Measurements from ENCODE around the gene PLN.

PLN gene

DNA sequence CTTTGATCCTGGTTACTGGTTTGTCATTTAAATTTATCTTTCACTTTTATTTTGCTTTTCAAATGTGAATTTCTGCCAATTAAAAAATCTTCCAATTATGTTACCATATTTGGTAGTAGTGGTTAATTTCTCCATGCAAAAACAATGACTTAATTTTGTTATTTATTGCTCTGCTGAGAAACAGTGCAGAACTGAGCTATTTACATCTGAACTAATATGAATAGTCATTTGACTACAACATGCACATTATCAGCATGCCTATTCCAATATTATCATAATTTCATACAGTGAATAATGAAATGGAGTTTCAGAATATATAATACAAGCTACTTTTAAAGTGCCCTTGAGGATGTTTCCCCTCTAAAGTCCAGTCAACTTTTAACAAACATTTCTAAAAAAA is 517 bp downstream of the PLN start:
- DNase-seq (no peak), ATAC-seq (replicated peaks) (no peak)
- no peaks in the 10 kb centered on the region for H3K36me3 Mint-ChIP-seq (ENCODE audit: insufficient read depth)
- H3K9me3 Mint-ChIP-seq, result no peaks in the 10 kb centered on the region
- no peak overlapping the region for H3K27ac Mint-ChIP-seq
- H3K4me3 Mint-ChIP-seq, result no peak overlapping the region
- H3K4me1 Mint-ChIP-seq (ENCODE audit: low read depth in 2 of 2), result peaks cover 9 to 32% of the 10 kb centered on the region in 2 donors
- H3K27me3 Mint-ChIP-seq, result no peaks in the 10 kb centered on the region

- peaks cover 3% of the 10 kb centered on the region for H3K36me3 Mint-ChIP-seq (ENCODE audit: insufficient read depth)
- DNase-seq, result peak; percentile 10 to 26 (median 11)
- H3K4me1 Mint-ChIP-seq (ENCODE audit: low read depth in 2 of 2), result peaks cover 7 to 26% of the 10 kb centered on the region in 2 donors
- peak; percentile 87 for ATAC-seq (replicated peaks)
- no peaks in the 10 kb centered on the region for H3K9me3 Mint-ChIP-seq
- no peaks in the 10 kb centered on the region for H3K27me3 Mint-ChIP-seq
- H3K4me3 Mint-ChIP-seq, result no peak overlapping the region
- H3K27ac Mint-ChIP-seq, result peak overlapping the region; percentile 5 to 49
Measured at GRCh38 chr6:118551063-118552053, 3.3 kb downstream of the PLN start.

GRCh38 chr6:118553132-118553531 is 5.0 kb downstream of the PLN start:
- no peak for ATAC-seq (replicated peaks)
- H3K27ac Mint-ChIP-seq, result peak overlapping the region; percentile 37 to 49
- H3K4me1 Mint-ChIP-seq (ENCODE audit: low read depth in 2 of 2), result peaks cover 12 to 30% of the 10 kb centered on the region in 2 donors
- H3K4me3 Mint-ChIP-seq, result no peak overlapping the region
- DNase-seq, result no peak
- peaks cover 4% of the 10 kb centered on the region for H3K36me3 Mint-ChIP-seq (ENCODE audit: insufficient read depth)
- H3K27me3 Mint-ChIP-seq, result no peaks in the 10 kb centered on the region
- H3K9me3 Mint-ChIP-seq, result no peaks in the 10 kb centered on the region

- no peak overlapping the region for H3K4me3 Mint-ChIP-seq
- DNase-seq, result no peak
- H3K9me3 Mint-ChIP-seq, result no peaks in the 10 kb centered on the region
- H3K4me1 Mint-ChIP-seq (ENCODE audit: low read depth in 2 of 2), result peaks cover 19 to 38% of the 10 kb centered on the region in 2 donors
- peaks cover 12% of the 10 kb centered on the region for H3K36me3 Mint-ChIP-seq (ENCODE audit: insufficient read depth)
- no peaks in the 10 kb centered on the region for H3K27me3 Mint-ChIP-seq
- ATAC-seq (replicated peaks), result no peak
- H3K27ac Mint-ChIP-seq, result peak overlapping the region in 1 of 2 donors; percentile 68
Measured at GRCh38 chr6:118554698-118555097, 6.6 kb downstream of the PLN start.

DNA sequence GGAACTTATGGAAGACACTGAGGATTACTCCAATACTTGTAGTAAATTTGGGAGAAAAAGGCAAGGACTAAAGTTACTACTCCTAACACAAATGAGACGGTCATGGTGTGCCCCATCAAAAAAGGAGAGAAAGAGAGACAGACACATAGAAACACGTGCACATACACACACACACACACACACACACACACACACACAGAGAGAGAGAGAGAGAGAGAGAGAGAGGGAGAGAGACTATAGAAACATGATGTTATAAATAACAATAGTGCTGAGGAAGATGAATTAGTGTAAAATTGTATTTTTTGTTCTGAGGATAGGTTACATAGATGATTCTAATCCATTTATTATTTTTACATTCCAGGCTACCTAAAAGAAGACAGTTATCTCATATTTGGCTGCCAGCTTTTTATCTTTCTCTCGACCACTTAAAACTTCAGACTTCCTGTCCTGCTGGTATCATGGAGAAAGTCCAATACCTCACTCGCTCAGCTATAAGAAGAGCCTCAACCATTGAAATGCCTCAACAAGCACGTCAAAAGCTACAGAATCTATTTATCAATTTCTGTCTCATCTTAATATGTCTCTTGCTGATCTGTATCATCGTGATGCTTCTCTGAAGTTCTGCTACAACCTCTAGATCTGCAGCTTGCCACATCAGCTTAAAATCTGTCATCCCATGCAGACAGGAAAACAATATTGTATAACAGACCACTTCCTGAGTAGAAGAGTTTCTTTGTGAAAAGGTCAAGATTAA is 10.5 kb downstream of the PLN start:
- Mint-ChIP-seq H3K4me1 (ENCODE audit: low read depth in 2 of 2) (peaks cover 16 to 35% of the 10 kb centered on the region in 2 donors), H3K4me3 (peak overlapping the region; percentile 65 to 71), H3K27me3 (no peaks in the 10 kb centered on the region), H3K36me3 (ENCODE audit: insufficient read depth) (peaks cover 16% of the 10 kb centered on the region), H3K9me3 (no peaks in the 10 kb centered on the region), H3K27ac (peak overlapping the region; percentile 94 to 96)
- ATAC-seq (replicated peaks) (peak; percentile 97), DNase-seq (peak; percentile 11 to 23 (median 20))

DNA sequence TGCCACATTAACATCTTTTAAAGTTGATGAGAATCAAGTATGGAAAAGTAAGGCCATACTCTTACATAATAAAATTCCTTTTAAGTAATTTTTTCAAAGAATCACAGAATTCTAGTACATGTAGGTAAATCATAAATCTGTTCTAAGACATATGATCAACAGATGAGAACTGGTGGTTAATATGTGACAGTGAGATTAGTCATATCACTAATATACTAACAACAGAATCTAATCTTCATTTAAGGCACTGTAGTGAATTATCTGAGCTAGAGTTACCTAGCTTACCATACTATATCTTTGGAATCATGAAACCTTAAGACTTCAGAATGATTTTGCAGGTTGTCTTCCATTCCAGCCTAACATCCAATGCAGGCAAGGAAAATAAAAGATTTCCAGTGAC is 11.6 kb downstream of the PLN start:
- no peak for ATAC-seq (replicated peaks)

DNA sequence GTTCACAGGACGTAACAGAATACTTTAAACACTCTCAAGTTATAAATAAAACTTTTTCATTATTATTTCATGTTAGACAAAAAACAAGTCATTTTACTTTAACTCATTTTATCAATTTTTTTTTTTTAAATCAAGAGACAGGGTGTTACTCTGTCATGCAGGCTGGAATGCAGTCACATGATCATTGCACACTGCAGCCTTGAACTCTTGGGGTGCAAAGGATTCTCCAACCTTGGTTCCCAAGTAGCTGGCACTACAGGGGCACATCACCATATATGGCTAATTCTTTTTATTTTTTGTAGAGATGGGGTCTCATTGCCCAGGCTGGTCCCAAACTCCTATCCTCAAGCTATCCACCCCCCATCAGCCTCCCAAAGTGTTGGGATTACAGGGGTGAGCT is 14.2 kb downstream of the PLN start:
- no peak for ATAC-seq (replicated peaks)
- DNase-seq, result no peak
- peaks cover 19 to 31% of the 10 kb centered on the region in 2 donors for H3K4me1 Mint-ChIP-seq (ENCODE audit: low read depth in 2 of 2)
- H3K27me3 Mint-ChIP-seq, result no peaks in the 10 kb centered on the region
- H3K9me3 Mint-ChIP-seq, result no peaks in the 10 kb centered on the region
- peaks cover 13% of the 10 kb centered on the region for H3K36me3 Mint-ChIP-seq (ENCODE audit: insufficient read depth)
- H3K27ac Mint-ChIP-seq, result peak overlapping the region in 1 of 2 donors; percentile 14
- no peak overlapping the region for H3K4me3 Mint-ChIP-seq

More for the DNA sequence above, 11.6 kb downstream of the PLN start:
- no peak for DNase-seq
- peak overlapping the region in 1 of 2 donors; percentile 71 for H3K4me3 Mint-ChIP-seq
- no peaks in the 10 kb centered on the region for H3K9me3 Mint-ChIP-seq
- peak overlapping the region; percentile 94 to 96 for H3K27ac Mint-ChIP-seq
- H3K4me1 Mint-ChIP-seq (ENCODE audit: low read depth in 2 of 2), result peaks cover 16 to 32% of the 10 kb centered on the region in 2 donors
- H3K27me3 Mint-ChIP-seq, result no peaks in the 10 kb centered on the region
- H3K36me3 Mint-ChIP-seq (ENCODE audit: insufficient read depth), result peaks cover 16% of the 10 kb centered on the region

DNA sequence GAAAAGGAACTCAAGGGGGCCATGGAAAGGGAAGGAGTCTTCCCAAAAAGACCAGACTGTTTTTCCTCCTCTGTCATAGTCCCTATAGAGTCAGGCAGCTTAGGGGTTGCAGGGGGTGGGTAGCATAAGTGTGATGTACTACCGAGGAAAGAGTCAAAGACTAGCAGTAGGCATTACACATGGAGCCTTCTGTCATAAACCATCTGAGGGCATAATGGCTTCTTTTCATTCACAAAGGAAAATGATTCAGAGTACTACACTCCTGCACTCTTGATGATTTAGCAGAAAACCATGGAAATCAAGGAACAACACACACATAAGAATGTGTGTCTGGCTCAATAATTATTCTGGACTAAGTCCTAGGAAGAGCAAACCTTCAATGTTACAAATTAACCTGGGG is 14.9 kb downstream of the PLN start:
- ATAC-seq (replicated peaks) (no peak), DNase-seq (no peak)
- peaks cover 13 to 25% of the 10 kb centered on the region in 2 donors for H3K4me1 Mint-ChIP-seq (ENCODE audit: low read depth in 2 of 2)
- H3K4me3 Mint-ChIP-seq, result no peak overlapping the region
- H3K27me3 Mint-ChIP-seq, result no peaks in the 10 kb centered on the region
- H3K36me3 Mint-ChIP-seq (ENCODE audit: insufficient read depth), result peaks cover 13% of the 10 kb centered on the region
- peak overlapping the region in 1 of 2 donors; percentile 14 for H3K27ac Mint-ChIP-seq
- H3K9me3 Mint-ChIP-seq, result no peaks in the 10 kb centered on the region

DNA sequence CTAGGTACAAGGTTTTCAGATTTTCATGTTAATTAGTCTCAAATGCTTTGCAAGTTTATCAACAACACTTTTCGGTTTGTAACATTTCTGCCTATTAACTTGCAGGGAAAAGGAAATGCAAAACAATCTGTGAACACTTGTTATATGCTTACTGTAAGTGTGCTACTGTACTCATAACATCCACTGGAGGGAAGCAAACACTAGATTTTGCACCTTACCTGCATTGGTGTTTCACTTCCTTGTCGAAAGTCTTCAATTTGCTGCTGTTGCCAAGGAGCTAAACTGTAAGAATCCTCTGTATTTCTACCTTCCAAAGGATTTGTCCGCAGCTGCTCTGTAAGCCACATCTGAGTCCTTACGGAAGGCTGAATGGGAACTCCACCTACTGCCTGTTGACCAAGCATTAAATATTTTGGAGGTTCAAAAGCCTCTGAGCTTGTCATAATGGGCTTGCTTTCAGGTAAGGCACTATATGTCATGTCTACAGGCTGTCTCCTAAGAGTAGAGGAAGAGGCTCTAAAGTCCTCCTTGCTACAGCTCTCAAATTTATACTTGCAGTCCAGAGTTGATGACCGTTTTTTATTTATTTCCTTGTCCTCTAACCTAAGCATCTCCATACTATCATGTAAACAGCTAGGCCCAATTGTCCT is 17.3 kb downstream of the PLN start:
- peak in 2 of 3 experiments; percentile 14 to 18 for DNase-seq

DNA sequence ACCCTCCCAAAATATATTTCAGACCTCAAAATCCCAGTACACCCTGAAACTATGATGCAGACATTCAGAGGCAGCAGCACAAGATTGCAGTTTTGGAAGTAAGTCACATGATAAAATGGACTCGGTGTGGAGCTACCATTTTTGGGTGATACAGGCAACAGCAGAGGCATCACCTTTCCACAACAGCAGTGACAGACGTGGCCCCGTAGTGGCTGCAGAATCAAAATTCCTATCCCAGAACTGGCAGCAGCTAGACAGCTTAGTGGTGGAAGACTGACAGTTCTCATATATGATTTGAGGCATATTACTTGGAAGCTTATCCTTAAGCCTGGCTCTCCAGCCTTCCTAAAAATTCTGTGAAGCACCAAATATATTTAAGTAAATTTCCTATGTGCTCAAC is 19.9 kb downstream of the PLN start:
- Mint-ChIP-seq H3K27ac (peak overlapping the region in 1 of 2 donors; percentile 64), H3K36me3 (ENCODE audit: insufficient read depth) (no peaks in the 10 kb centered on the region), H3K4me3 (no peak overlapping the region), H3K9me3 (no peaks in the 10 kb centered on the region), H3K27me3 (no peaks in the 10 kb centered on the region), H3K4me1 (ENCODE audit: low read depth in 2 of 2) (peaks cover 12 to 20% of the 10 kb centered on the region in 2 donors)
- DNase-seq (no peak), ATAC-seq (replicated peaks) (no peak)

More for the DNA sequence above, 17.3 kb downstream of the PLN start:
- Mint-ChIP-seq H3K9me3 (no peaks in the 10 kb centered on the region), H3K27ac (peak overlapping the region; percentile 2 to 65), H3K27me3 (no peaks in the 10 kb centered on the region), H3K4me1 (ENCODE audit: low read depth in 2 of 2) (peaks cover 10 to 14% of the 10 kb centered on the region in 2 donors), H3K36me3 (ENCODE audit: insufficient read depth) (peaks cover under 1% of the 10 kb centered on the region), H3K4me3 (no peak overlapping the region)
- ATAC-seq (replicated peaks), result peak; percentile 90

DNA sequence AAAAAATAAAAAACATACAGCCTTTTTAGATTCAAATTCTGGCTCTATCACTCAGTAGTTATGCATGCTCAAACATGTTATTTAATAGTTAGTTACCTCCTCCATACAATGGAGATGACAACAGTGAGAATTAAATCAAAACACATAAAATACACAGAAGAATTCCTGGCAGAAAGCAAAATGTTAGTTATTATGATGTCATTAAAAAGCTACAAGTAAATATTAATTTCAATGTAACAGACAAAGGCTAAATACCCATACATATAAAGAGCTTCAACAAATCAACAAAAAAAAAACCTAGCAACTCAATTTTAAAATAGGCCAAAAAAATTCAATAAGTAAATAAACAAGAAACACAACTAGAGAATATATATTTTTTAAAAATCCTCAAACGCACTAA is 21.4 kb downstream of the PLN start:
- no peak for DNase-seq
- Mint-ChIP-seq H3K4me3 (no peak overlapping the region), H3K27me3 (no peaks in the 10 kb centered on the region), H3K36me3 (ENCODE audit: insufficient read depth) (peaks cover 3% of the 10 kb centered on the region), H3K27ac (peak overlapping the region in 1 of 2 donors; percentile 46), H3K4me1 (ENCODE audit: low read depth in 2 of 2) (peaks cover 12 to 20% of the 10 kb centered on the region in 2 donors), H3K9me3 (peaks cover 1 to 8% of the 10 kb centered on the region in 2 donors)
- no peak for ATAC-seq (replicated peaks)

GRCh38 chr6:118571121-118571520 is 23.0 kb downstream of the PLN start:
- H3K4me3 Mint-ChIP-seq, result no peak overlapping the region
- ATAC-seq (replicated peaks) (no peak), DNase-seq (no peak)
- H3K9me3 Mint-ChIP-seq, result peaks cover 8 to 13% of the 10 kb centered on the region in 2 donors
- H3K4me1 Mint-ChIP-seq (ENCODE audit: low read depth in 2 of 2), result peaks cover 9% of the 10 kb centered on the region in 2 donors
- peaks cover 13% of the 10 kb centered on the region for H3K36me3 Mint-ChIP-seq (ENCODE audit: insufficient read depth)
- peak overlapping the region; percentile 9 to 10 for H3K27ac Mint-ChIP-seq
- no peaks in the 10 kb centered on the region for H3K27me3 Mint-ChIP-seq

Measured in effector memory CD8-positive, alpha-beta T cell (primary cell).